IMR-90 (cell line): ENCODE data around the gene PAM. TPM values are rescaled to one million over a fixed set of nuclear protein-coding genes. Genes with fewer than 3 reads are reported as not detected.

Experiments used
- ATAC-seq: fragments of 200-7000 bp; cut with Tn5 transposase; 2 replicates; pipeline ENCODE4 v1.9.1; 2020; ENCODE audit warnings: low read depth, mild to moderate bottlenecking, moderate library complexity
- BruUV-seq: library from RNA; stranded (reverse); fragments of 400-500 nt; replicated peaks from 2 replicates; lab custom pipeline; 2021; lab: Mats Ljungman, UMichigan
- CTCF ChIA-PET: fragments of 300-600 bp; formaldehyde crosslinking; extraction: SDS; loops from one replicate; lab custom pipeline; 2021; ENCODE audit warnings: antibody characterized with exemption; lab: Yijun Ruan, JAX
- POLR2A ChIA-PET: fragments of 300-600 bp; sonication (Branson Sonifier 250); formaldehyde crosslinking; loops from one replicate; lab custom pipeline; 2022; ENCODE audit warnings: antibody characterized with exemption; ENCODE audit not compliant: unreplicated experiment; lab: Charles Lee
- DNase-seq: peaks from one replicate; pipeline ENCODE4 v3.0.0; 2013
- H2AFZ ChIP-seq: replicated peaks from 2 replicates; pipeline ENCODE3; 2013; ENCODE audit warnings: low read length, mild to moderate bottlenecking; ENCODE audit not compliant: poor library complexity
- H2AK5ac ChIP-seq: 2 replicates; pipeline ENCODE4 v1.6.1; 2013; ENCODE audit warnings: low read depth, low read length, inconsistent platforms
- H2AK9ac ChIP-seq: replicated peaks from 2 replicates; pipeline ENCODE3; 2013; ENCODE audit warnings: mild to moderate bottlenecking, low read depth, low read length, moderate library complexity; ENCODE audit not compliant: poor library complexity
- H2BK120ac ChIP-seq: 2 replicates; pipeline ENCODE4 v1.6.1; 2013; ENCODE audit warnings: low read depth, low read length, inconsistent platforms
- H2BK15ac ChIP-seq: 3 replicates; pipeline ENCODE4 v1.6.1; 2013; ENCODE audit warnings: low read depth, low read length, inconsistent platforms
- H2BK20ac ChIP-seq: 2 replicates; pipeline ENCODE4 v1.6.1; 2013; ENCODE audit warnings: low read depth, mild to moderate bottlenecking, inconsistent platforms, low read length, moderate library complexity
- H2BK5ac ChIP-seq: 2 replicates; pipeline ENCODE4 v1.6.1; 2013; ENCODE audit warnings: mild to moderate bottlenecking, low read depth, low read length, inconsistent platforms; ENCODE audit not compliant: poor library complexity, severe bottlenecking
- H3K14ac ChIP-seq: replicated peaks from 2 replicates; pipeline ENCODE4 v1.6.1; 2013; ENCODE audit warnings: low read depth, low read length, inconsistent platforms
- H3K18ac ChIP-seq: 2 replicates; pipeline ENCODE4 v1.6.1; 2013; ENCODE audit warnings: low read depth, low read length, control low read depth
- H3K23ac ChIP-seq: 2 replicates; pipeline ENCODE4 v1.6.1; 2013; ENCODE audit warnings: low read depth, low read length, inconsistent platforms
- H3K27ac ChIP-seq: 2 replicates; pipeline ENCODE4 v1.5.1; 2013; ENCODE audit warnings: mild to moderate bottlenecking, control low read depth, low read length; ENCODE audit not compliant: insufficient read depth
- H3K27me3 ChIP-seq: 2 replicates; pipeline ENCODE4 v1.6.1; 2013; ENCODE audit warnings: low read length; ENCODE audit not compliant: control insufficient read depth, insufficient read depth
- H3K36me3 ChIP-seq: 2 replicates; pipeline ENCODE4 v1.6.1; 2013; ENCODE audit warnings: low read length, mixed read lengths; ENCODE audit not compliant: control insufficient read depth, insufficient read depth
- H3K4ac ChIP-seq: 2 replicates; pipeline ENCODE4 v1.6.1; 2013; ENCODE audit warnings: low read depth, low read length, inconsistent platforms
- H3K4me1 ChIP-seq: 2 replicates; pipeline ENCODE4 v1.6.1; 2013; ENCODE audit warnings: low read length, mixed read lengths; ENCODE audit not compliant: control insufficient read depth, insufficient read depth
- H3K4me2 ChIP-seq: 2 replicates; pipeline ENCODE4 v1.6.1; 2013; ENCODE audit warnings: low read depth, mild to moderate bottlenecking, control low read depth, low read length, moderate library complexity
- H3K4me3 ChIP-seq: 2 replicates; pipeline ENCODE4 v1.5.1; 2013; ENCODE audit warnings: low read depth, mild to moderate bottlenecking, control low read depth, low read length, moderate library complexity; ENCODE audit not compliant: insufficient read depth
- H3K56ac ChIP-seq: 2 replicates; pipeline ENCODE4 v1.6.1; 2013; ENCODE audit warnings: low read length, inconsistent platforms; ENCODE audit not compliant: insufficient read depth; ENCODE audit errors: extremely low read depth
- H3K79me1 ChIP-seq, 2 experiments: 2 replicates each; pipeline ENCODE4 v1.6.1; 2013; ENCODE audit warnings: low read length in 2 of 2, inconsistent platforms in 1 of 2, low read depth in 1 of 2
- H3K9ac ChIP-seq: 2 replicates; pipeline ENCODE4 v1.6.1; 2013; ENCODE audit warnings: low read depth, low read length, control low read depth
- H3K9me1 ChIP-seq: 2 replicates; pipeline ENCODE4 v1.6.1; 2013; ENCODE audit warnings: low read length, inconsistent platforms; ENCODE audit not compliant: insufficient read depth
- H3K9me3 ChIP-seq: 2 replicates; pipeline ENCODE4 v1.6.1; 2013; ENCODE audit warnings: low read length; ENCODE audit not compliant: control insufficient read depth, insufficient read depth
- H4K20me1 ChIP-seq: 2 replicates; pipeline ENCODE4 v1.6.1; 2013; ENCODE audit warnings: low read length, inconsistent platforms; ENCODE audit not compliant: insufficient read depth
- H4K5ac ChIP-seq: 2 replicates; pipeline ENCODE4 v1.6.1; 2013; ENCODE audit warnings: mild to moderate bottlenecking, low read depth, low read length, control low read depth
- H4K8ac ChIP-seq, 2 experiments: 2 replicates each; pipeline ENCODE4 v1.6.1; 2013; ENCODE audit warnings: low read depth in 2 of 2, low read length in 2 of 2, control low read depth in 1 of 2, inconsistent platforms in 1 of 2
- H4K91ac ChIP-seq: 2 replicates; pipeline ENCODE4 v1.6.1; 2013; ENCODE audit warnings: low read depth, low read length, inconsistent platforms; ENCODE audit not compliant: insufficient read depth
- BHLHE40 ChIP-seq: fragments of 150-350 bp; IDR thresholded peaks from 2 replicates; pipeline ENCODE4 v1.6.1; 2016; ENCODE audit warnings: mild to moderate bottlenecking, low read depth, low read length
- CEBPB ChIP-seq: IDR thresholded peaks from 2 replicates; pipeline ENCODE4 v1.6.1; 2012; ENCODE audit warnings: low read depth, low read length, improper control_type of control experiment
- CHD1 ChIP-seq: IDR thresholded peaks from 2 replicates; pipeline ENCODE4 v1.6.1; 2012; ENCODE audit warnings: low read depth, low read length, improper control_type of control experiment
- FOS ChIP-seq: fragments of 150-350 bp; IDR thresholded peaks from 2 replicates; pipeline ENCODE4 v1.6.1; 2016; ENCODE audit warnings: low read depth, low read length
- MAFK ChIP-seq: IDR thresholded peaks from 2 replicates; pipeline ENCODE4 v1.6.1; 2012; ENCODE audit warnings: low read depth, low read length, improper control_type of control experiment
- MAZ ChIP-seq: IDR thresholded peaks from 2 replicates; pipeline ENCODE4 v1.6.1; 2012; ENCODE audit warnings: low read depth, mild to moderate bottlenecking, low read length, improper control_type of control experiment, moderate library complexity, borderline replicate concordance
- MXI1 ChIP-seq: IDR thresholded peaks from 2 replicates; pipeline ENCODE4 v1.6.1; 2012; ENCODE audit warnings: low read depth, mild to moderate bottlenecking, low read length, moderate library complexity, borderline replicate concordance
- NFE2L2 ChIP-seq: fragments of 150-350 bp; IDR thresholded peaks from 2 replicates; pipeline ENCODE4 v1.6.1; 2016; ENCODE audit warnings: low read depth, mild to moderate bottlenecking, low read length
- POLR2A ChIP-seq: IDR thresholded peaks from 2 replicates; pipeline ENCODE4 v1.6.1; 2012; ENCODE audit warnings: mild to moderate bottlenecking, low read depth, low read length
- RAD21 ChIP-seq: IDR thresholded peaks from 2 replicates; pipeline ENCODE4 v1.6.1; 2012; ENCODE audit warnings: low read length, improper control_type of control experiment
- RCOR1 ChIP-seq: IDR thresholded peaks from 2 replicates; pipeline ENCODE4 v1.6.1; 2012; ENCODE audit warnings: mild to moderate bottlenecking, low read length, improper control_type of control experiment; ENCODE audit not compliant: insufficient replicate concordance
- RFX5 ChIP-seq: IDR thresholded peaks from 2 replicates; pipeline ENCODE4 v1.8.0; 2012; ENCODE audit warnings: low read depth, mild to moderate bottlenecking, low read length, moderate library complexity
- WGBS, 2 experiments: methylation state at CpG; one replicate each; pipeline versions ENCODE4 v1.1.5 to v1.1.7; 2013; ENCODE audit warnings: missing lambda C conversion rate in 2 of 2; ENCODE audit not compliant: insufficient read length in 1 of 2; ENCODE audit errors: extremely low coverage in 2 of 2; 5-methylcytosine and 5-hydroxymethylcytosine counted together
- dilution Hi-C: fragments of 300-500 bp; cut with HindIII; formaldehyde crosslinking; loops from one replicate; pipeline ENCODE4 v1.14.3; 2018; ENCODE audit warnings: low sequenced_read_pairs; ENCODE audit not compliant: unreplicated experiment
- in situ Hi-C: fragments of 300-500 bp; cut with MboI; formaldehyde crosslinking; loops from 3 replicates; pipeline ENCODE4 v1.14.3; 2019; ENCODE audit warnings: low sequenced_read_pairs, inconsistent platforms, mixed read lengths
- intact Hi-C: fragments of 100-400 bp; cut with micrococcal nuclease; formaldehyde crosslinking; loops from 2 replicates; pipeline ENCODE4 v1.10.0; 2022
- polyA plus RNA-seq, 3 experiments: library from polyadenylated mRNA; depleted of rRNA; stranded (reverse); fragments of >200 nt; gene quantifications; 2 replicates each; pipeline ENCODE4 v1.2.3, GENCODE V29; 2012; ENCODE audit warnings: low replicate concordance in 1 of 3
- total RNA-seq: library from RNA; depleted of rRNA; stranded (reverse); fragments of >200 nt; gene quantifications from 2 replicates; pipeline ENCODE4 v1.2.3, GENCODE V29; 2012
- TF ChIP-seq, protein P1 (sequence below): fragments of 150-350 bp; IDR thresholded peaks from 2 replicates; pipeline ENCODE4 v1.6.1; 2016; ENCODE audit warnings: low read depth, mild to moderate bottlenecking, low read length, moderate library complexity, borderline replicate concordance
- TF ChIP-seq, protein P2 (sequence below): fragments of 150-350 bp; IDR thresholded peaks from 2 replicates; pipeline ENCODE4 v1.6.1; 2017; ENCODE audit warnings: mild to moderate bottlenecking, antibody characterized with exemption, low read length, low read depth

The PAM gene
- total and polyA plus RNA-seq, 2 of the 4 experiments (the other 2 are of a cell fraction) = 115 to 179 TPM

DNA sequence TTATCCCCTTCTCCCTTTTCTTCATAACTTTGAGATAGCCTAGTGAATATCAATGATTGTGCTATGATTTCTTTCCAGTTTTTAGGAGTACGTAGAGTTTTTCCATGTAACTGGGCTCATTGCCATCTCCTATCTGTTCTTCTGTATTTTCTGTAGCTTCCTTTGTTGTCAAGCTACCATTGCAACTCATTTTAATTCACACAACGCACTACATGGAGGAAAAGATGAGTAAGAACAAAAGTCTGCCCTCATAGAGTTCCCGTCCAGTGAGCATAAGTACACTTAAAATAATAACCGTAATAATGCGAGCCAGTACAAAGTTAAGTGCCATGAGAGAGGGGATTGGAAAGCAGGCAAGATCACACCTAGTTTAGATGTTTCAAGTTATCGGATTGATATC, 177.7 kb downstream of the PAM start:
- dilution Hi-C loops = no loop called here
- Histone ChIP-seq H3K14ac (no peak overlapping the region), H3K27ac (no peak overlapping the region), H3K4ac (no peak overlapping the region), H2BK15ac (no peak overlapping the region), H3K18ac (no peak overlapping the region), H2BK20ac (no peak overlapping the region), H3K4me1 (no peaks in the 10 kb centered on the region; the same call in 1 of the 2 replicates), H2BK120ac (no peak overlapping the region), H2BK5ac (no peak overlapping the region), H3K56ac (no peak overlapping the region), H2AFZ (no peak overlapping the region), H4K5ac (no peak overlapping the region), H3K36me3 (peaks cover 7% of the 10 kb centered on the region; the same call in 1 of the 2 replicates), H3K27me3 (no peaks in the 10 kb centered on the region), H3K9me3 (no peaks in the 10 kb centered on the region), H2AK9ac (no peak overlapping the region), H3K23ac (no peak overlapping the region), H3K4me2 (no peak overlapping the region), H4K20me1 (no peaks in the 10 kb centered on the region), H3K9me1 (no peaks in the 10 kb centered on the region; the same call in 1 of the 2 replicates), H3K9ac (no peak overlapping the region), H3K79me1 (peaks cover 0 to 6% of the 10 kb centered on the region in 2 experiments; a peak in 2 of 4 replicates), H3K4me3 (no peak overlapping the region), H4K8ac (no peak overlapping the region), H4K91ac (no peak overlapping the region), H2AK5ac (no peak overlapping the region)
- intact Hi-C loops = no loop called here
- no CpG with 5 or more reads among the region's 6 CpGs for WGBS, 2 experiments
- no TSS peak for BruUV-seq
- DNase-seq = no peak
- TF ChIP-seq RAD21 (no peak), CEBPB (no peak), MAFK (no peak), MXI1 (no peak), FOS (no peak), RFX5 (no peak), RCOR1 (no peak), BHLHE40 (no peak), CHD1 (no peak), NFE2L2 (no peak), POLR2A (no peak), MAZ (no peak)
- TF ChIP-seq, protein P1, sequence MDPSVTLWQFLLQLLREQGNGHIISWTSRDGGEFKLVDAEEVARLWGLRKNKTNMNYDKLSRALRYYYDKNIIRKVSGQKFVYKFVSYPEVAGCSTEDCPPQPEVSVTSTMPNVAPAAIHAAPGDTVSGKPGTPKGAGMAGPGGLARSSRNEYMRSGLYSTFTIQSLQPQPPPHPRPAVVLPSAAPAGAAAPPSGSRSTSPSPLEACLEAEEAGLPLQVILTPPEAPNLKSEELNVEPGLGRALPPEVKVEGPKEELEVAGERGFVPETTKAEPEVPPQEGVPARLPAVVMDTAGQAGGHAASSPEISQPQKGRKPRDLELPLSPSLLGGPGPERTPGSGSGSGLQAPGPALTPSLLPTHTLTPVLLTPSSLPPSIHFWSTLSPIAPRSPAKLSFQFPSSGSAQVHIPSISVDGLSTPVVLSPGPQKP = no peak
- TF ChIP-seq, protein P2, sequence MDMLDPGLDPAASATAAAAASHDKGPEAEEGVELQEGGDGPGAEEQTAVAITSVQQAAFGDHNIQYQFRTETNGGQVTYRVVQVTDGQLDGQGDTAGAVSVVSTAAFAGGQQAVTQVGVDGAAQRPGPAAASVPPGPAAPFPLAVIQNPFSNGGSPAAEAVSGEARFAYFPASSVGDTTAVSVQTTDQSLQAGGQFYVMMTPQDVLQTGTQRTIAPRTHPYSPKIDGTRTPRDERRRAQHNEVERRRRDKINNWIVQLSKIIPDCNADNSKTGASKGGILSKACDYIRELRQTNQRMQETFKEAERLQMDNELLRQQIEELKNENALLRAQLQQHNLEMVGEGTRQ = no peak
- in situ Hi-C loops = no loop called here
- CTCF ChIA-PET = no interaction called here
- POLR2A ChIA-PET = no interaction called here
- no peak for ATAC-seq
